ENCODE measurements around the gene KIF14.
"Not testable (repeated sequence)": the region's sequence is repeated elsewhere in the genome, so short reads cannot be mapped to it uniquely, and the experiment has no call there.

Gene KIF14

DNA sequence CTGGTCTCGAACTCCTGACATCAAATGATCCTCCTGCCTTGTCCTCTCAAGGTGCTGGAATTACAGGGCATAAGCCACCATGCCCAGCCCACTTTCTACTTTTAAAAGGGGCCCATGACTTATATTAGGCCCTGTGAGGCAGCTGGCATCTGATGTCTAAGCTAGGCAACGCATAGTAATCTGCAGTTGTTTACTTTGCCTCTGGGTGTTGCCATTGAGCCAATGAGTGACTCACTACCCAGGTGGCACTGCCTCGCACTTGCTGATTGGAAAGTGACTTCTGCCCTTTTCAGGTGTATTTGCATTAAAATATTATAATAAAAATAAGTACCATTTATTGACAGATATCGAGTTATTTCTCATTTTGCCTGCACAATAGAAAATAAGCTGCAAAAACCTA lies 84.9 kb downstream of the KIF14 start:
- DNase-seq: no peak

DNA sequence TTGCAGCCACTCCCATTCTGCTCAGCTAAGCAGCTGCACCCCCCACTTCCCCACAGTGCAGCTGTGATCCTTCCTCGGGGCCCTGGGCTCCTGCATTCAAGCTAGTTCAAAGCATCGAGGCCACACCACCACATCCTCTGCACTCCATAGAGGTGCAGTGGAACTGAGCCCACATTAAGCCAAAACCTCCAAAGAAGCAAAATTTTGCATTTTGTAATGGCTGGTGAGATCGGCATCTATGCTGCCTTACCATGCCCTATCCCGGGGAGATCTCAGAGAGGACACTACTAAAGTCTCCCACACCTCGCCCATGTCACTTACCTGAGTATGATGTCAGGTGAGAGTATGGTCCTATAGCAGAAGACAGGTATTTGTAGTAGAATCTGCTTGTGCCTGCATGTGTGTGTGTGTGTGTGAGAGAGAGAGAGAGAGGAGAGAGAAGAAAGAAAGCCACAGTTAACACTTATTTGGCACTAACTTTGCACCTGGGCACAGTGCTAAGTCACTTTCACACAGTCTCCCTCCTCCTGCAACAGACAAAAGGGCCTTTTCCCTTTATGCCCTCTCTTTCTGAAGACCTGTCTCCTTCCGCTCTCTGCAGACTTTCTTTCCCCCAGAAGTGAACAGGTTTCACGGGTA lies 89.8 kb downstream of the KIF14 start:
- DNase-seq: no peak

DNA sequence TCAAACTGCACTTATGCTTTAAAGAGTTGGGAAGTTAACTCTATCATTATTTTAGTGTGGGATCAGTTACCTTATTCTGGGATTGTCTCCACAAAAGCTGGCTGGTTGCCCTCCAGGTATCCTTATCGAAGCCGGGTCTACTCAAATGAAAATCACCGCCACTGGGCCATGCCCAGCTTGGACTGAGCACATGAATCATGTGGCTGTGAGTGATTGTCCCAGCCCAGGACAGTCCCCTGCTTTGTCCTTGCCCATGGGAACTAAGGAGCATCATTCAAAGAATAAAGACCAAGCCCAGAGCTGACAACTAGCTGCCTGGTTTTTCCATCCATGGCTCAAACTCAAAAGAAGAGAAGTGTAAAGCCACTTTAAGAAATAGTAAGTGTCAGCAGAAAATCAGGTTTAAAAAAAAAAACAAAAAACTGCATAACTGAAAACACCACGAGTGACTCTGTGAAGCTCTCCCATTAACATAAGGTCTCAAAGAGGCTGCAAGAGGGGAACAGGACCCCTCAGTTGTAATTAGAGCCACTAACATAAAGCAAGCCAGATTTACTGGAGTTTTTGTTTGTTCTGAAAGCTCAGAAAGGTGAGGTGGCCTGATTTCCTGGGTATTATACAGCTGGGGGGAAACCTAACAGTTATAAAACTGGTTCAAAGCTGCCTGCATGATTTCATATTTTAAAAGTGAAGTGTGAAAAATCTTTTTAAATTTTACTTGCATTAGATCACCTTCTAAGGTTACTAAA lies 91.5 kb downstream of the KIF14 start:
- DNase-seq: no peak

DNA sequence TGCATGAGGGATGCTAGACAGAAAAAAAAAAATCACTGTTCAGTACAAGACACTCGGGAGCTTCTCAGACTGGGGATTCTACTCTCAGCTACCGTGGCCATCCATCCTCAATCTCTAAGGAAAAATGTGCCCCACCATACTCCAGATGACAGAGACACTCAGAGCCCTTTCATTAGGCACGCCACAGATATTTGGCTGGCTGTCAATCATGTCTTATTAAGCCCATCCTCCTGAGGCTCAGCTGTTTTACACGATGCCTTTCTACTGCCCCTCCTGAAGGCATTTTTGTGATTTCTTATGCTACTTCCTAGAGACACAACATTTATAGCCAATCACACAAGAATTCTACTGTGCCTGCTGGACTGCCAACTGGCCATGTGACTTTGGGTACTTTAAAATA lies 92.9 kb downstream of the KIF14 start:
- DNase-seq: no peak

DNA sequence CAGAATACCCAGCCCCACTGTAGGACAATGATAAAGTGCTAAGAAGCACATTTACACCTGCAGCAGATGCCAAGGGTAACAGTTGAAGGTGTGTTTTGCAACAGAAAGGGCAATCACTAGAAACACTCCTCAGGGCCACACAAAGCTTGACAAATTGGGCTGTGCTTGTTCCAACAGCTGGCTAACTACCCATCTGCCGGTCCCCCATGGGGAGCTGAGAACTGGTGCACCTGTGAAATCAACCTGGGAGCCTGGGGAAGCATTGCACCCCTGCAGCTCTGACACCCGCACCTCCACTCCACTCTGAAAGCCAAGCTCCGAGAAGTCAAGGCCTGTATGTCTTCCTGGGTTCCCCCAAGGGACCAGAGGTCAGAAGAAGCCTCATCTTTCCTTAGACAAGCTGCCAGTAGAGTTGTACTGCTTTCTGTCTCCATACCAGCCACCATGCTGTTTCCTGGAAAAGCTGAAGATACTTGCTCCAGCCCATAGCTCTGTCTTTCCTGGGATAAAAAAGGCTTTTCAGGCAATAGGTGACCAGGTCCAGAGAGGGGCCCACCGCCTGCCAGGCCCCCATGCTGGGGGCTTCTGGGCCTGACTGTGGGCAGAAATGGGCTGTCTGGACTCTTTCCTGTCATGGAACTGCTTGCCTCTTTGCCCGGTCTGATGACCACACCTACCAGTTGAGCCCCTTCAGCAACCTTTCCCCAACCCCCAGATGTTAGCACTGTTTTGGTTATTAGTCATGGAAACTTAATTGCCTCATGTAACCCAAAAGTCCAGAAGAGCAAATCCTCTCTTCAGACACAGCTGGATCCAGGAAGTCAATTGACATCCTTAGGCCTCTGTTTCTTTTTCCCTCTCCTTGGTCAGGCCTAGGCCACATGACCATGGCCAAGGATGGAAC lies 93.6 kb downstream of the KIF14 start:
- no peak for DNase-seq

DNA sequence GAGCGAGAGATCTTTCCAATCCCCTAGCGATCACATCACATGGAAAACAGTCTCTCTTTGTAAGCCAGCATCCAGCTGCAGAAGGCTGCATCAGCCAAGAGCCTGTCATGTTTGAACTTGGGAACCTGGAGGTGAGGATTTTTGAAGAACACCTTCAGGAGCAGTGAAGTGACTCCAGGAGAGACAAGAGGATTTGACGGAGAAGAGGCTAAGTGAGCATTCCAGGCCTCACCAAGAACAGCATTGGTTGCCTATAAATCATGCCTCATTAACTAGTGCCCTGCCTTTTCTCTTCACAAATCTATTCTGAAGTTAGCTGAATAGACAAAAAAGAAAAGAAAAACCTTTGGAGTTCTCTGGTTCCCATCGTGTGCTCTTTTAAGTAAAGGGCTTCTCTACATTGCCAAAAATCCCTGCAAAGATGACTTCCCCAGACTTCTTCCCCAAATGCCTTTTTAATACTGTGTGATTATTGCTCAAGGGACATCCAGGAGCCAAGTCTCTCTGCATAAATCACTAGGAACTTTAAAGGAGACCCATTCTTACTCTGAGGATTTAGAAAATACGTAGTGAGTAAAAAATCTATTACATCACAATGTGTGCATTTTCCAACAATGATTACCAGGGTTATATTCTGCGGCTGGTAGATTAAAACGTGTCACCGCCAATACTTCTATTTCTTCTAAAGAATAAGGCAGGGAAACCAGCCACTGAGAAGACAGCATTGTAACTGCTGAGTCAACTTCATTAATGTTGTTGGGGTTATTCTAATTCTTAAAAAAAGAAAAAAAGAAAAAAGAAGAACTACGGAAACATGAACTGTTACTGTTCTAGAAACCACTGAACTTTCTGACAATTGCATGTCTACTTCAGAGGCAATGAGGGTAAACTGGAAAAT lies 95.2 kb downstream of the KIF14 start:
- DNase-seq: no peak

DNA sequence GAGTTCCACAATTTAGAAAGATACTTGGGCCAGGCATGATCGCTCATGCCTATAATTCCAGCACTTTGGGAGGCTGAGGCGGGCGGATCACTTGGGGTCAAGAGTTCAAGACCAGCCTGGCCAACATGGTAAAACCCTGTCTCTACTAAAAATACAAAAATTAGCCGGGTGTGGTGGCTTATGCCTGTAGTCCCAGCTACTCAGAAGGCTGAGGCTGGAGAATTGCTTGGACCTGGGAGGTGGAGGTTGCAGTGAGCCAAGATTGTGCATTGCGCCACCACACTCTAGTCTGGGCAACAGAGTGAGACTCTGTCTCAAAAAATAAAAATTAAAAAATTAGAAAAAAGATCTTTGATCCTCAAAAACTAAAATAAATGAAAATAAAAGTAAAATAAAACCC lies 96.0 kb downstream of the KIF14 start:
- not testable (repeated sequence) for DNase-seq

DNA sequence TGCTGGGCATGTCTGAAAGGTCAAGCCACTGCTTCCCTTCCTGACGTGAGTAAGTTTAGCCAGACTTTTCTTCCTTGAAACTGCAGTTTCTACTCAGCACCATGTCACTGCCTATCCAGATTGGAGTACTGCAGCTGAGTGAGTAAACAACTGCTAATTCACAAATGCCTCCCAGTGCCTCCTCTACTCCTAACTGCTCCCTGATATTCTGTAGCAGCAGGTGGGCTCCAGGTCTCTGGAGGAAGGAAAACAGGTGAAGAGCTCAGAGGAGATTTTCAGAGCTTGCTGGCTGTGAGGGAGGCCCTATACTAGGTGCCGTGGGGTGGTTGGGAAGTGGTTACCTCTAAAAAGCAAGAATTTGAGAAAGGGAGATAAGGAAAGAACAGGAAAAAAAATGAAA lies 96.5 kb downstream of the KIF14 start:
- DNase-seq: no peak

DNA sequence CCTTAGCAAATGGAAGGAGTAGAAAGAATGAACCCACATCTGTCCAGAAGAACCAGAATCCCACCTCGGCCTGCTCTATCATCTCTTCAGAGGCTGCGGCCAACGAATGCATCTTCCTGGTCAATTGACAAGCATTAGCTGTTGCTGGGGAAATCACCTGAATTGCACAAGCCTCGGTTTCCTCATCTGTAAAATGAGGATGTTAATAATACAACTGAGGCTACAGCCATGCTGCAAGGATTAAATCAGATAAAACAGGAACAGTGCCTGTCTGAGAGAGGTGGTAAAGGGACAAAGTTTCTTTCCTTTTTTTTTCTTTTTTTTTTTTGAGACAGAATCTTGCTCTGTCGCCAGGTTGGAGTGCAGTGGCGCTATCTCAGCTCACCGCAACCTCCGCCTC lies 99.8 kb downstream of the KIF14 start:
- no peak for DNase-seq

DNA sequence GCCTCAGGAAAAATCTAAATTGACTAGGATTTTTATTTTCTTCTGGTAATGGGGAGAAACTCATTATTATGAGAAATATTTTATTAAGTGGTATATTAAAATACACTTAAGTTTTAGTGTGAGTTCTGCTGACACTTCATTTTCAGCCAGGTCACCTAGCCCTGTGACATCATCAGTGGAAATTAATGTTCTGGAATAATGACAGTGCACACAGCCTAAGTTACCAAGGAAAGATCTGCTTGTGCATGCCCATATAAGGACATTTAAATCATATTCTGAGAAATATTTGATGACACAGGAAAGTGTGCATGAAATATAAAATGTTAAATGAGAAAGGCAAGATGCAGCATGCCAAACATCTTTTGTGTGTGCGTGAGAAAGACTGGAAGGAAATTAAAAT lies 102.0 kb downstream of the KIF14 start:
- no peak for DNase-seq

DNA sequence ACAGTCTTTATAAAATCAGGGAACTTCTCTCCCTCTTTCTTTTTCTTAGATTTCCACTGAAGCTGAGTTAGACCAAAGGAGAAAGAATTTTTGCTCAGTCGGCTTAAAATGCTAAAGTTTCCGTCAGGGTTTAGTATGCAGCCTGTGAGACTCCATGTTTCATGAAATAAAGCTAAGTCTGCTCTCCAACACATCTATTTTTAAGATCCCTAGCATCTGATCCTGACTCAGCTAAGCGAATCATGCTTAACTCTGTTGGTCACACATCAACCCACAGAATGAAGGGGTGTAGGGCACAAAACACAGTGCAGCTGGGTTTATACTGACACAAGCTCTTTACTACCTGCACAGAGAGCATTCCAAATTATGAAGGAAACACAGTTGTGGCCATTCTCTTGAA lies 108.4 kb downstream of the KIF14 start:
- DNase-seq: no peak

DNA sequence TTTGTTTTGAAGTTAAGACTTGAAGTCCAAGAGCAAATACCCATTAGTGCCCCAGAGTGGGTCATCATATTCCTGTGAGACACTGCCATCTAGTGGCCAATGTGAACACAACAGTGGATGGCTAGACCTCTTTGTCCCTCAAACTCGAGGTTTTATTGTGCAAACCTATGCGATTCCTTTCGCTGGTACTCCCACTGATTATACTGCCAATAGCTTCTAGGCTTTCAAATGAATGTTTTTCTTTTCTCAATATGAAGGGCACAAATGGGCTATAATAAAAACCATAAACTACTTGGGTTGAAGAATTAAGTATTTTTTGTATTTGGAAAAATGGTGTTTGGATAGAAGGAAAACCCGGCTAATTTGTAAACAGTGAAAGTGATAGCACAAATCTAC lies 110.3 kb downstream of the KIF14 start:
- DNase-seq: peak; percentile 57

DNA sequence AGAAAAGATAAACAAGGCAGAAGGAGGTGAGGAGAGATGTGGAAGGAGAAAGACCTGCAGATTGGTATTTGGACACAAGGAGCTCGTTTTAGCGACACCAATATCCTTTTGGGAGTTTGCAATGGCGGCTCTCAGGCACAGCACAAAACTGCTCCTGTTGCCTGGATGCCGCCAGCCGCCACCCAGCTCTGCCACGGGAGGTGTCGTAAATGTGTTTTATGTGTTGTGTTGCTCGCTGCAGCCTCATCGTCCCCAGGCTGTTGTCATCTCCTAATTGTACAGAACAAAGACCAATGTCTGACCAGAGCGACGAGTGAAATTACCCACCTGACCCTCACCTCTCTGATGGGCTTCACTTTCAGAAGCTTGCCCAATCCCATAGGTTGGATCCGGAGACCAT lies 114.1 kb downstream of the KIF14 start:
- no peak for DNase-seq

DNA sequence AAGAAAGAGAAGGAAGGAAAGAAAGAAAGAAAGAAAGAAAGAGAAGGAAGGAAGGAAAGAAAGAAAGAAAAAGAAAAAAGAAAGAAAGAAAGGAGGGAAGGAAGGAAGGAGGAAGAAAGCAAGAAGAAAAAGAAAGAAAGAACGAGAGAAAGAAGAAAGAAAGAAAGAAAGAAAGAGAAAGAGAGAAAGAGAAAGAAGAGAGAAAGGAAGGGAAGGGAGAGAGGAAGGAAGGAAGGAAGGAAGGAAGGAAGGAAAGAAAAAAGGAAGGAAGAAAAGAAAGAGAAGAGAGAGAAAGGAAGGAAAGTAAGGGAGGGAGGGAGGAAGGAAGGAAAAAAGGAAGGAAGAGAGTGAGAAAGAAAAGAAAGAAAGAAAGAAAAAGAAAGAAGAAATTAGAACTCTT lies 115.3 kb downstream of the KIF14 start:
- no peak for DNase-seq
